ENCODE data around the gene PTPN18. TPM values are rescaled to one million over a fixed set of nuclear protein-coding genes. Genes with fewer than 3 reads are reported as not detected.
A peak's percentile ranks its signal among the peaks of the same experiment; 100 is the strongest.

The PTPN18 gene
- total RNA-seq, 4 donors from 2014 or later: 39.8 to 72.6 (median 54.8) TPM

GRCh38 chr2:130376433-130377293, 20.8 kb downstream of the PTPN18 start:
- DNase-seq (ENCODE audit: low spot score in 2 of 2): no peak
- TF ChIP-seq CTCF (IDR thresholded peaks at IDR 0.05) (no peak), POLR2A (IDR thresholded peaks at IDR 0.05) (no peak), EP300 (IDR thresholded peaks at IDR 0.05) (no peak)
- H3K36me3 ChIP-seq: peaks cover 0 to 40% (median 0%) of the 10 kb centered on the region in 3 donors
- no peaks in the 10 kb centered on the region for H3K27me3 ChIP-seq
- H3K9me3 ChIP-seq: no peaks in the 10 kb centered on the region
- H3K4me1 ChIP-seq: peaks cover 0 to 30% (median 5%) of the 10 kb centered on the region in 4 donors
- H3K27ac ChIP-seq: no peak overlapping the region
- 68 to 70% methylated on average over 11 of the region's 11 CpGs for WGBS, 2 donors
- H3K4me3 ChIP-seq: no peak overlapping the region

- Histone ChIP-seq H3K36me3 (peaks cover 0 to 45% (median 0%) of the 10 kb centered on the region in 3 donors), H3K4me1 (peaks cover 0 to 26% (median 5%) of the 10 kb centered on the region in 4 donors), H3K27ac (peak overlapping the region in 1 of 4 donors; percentile 29), H3K9me3 (no peaks in the 10 kb centered on the region), H3K4me3 (no peak overlapping the region), H3K27me3 (no peaks in the 10 kb centered on the region)
- TF ChIP-seq EP300 (IDR thresholded peaks at IDR 0.05): no peak
- no peak for TF ChIP-seq POLR2A (IDR thresholded peaks at IDR 0.05)
- TF ChIP-seq CTCF (IDR thresholded peaks at IDR 0.05): no peak
- DNase-seq (ENCODE audit: low spot score in 2 of 2): no peak
- WGBS, 2 donors: 82 to 87% methylated on average over 5 of the region's 5 CpGs
Measured at GRCh38 chr2:130377491-130377890, 21.6 kb downstream of the PTPN18 start.

GRCh38 chr2:130378206-130378897, 22.5 kb downstream of the PTPN18 start:
- Histone ChIP-seq H3K27ac (no peak overlapping the region), H3K27me3 (no peaks in the 10 kb centered on the region), H3K4me1 (peaks cover 0 to 19% (median 5%) of the 10 kb centered on the region in 4 donors), H3K9me3 (no peaks in the 10 kb centered on the region), H3K4me3 (no peak overlapping the region), H3K36me3 (peaks cover 0 to 46% (median 0%) of the 10 kb centered on the region in 3 donors)
- 82 to 93% methylated on average over 3 of the region's 3 CpGs for WGBS, 2 donors
- no peak for DNase-seq (ENCODE audit: low spot score in 2 of 2)
- TF ChIP-seq CTCF (IDR thresholded peaks at IDR 0.05): no peak

GRCh38 chr2:130378898-130379214, 23.0 kb downstream of the PTPN18 start:
- Histone ChIP-seq H3K36me3 (peaks cover 0 to 46% (median 0%) of the 10 kb centered on the region in 3 donors), H3K9me3 (no peaks in the 10 kb centered on the region), H3K27me3 (no peaks in the 10 kb centered on the region), H3K27ac (no peak overlapping the region), H3K4me1 (peaks cover 0 to 13% (median 3%) of the 10 kb centered on the region in 4 donors), H3K4me3 (no peak overlapping the region)
- no peak for DNase-seq (ENCODE audit: low spot score in 2 of 2)
- TF ChIP-seq EP300 (IDR thresholded peaks at IDR 0.05) (no peak), POLR2A (IDR thresholded peaks at IDR 0.05) (no peak), CTCF (IDR thresholded peaks at IDR 0.05) (no peak)
- 72 to 78% methylated on average over 3 of the region's 3 CpGs for WGBS, 2 donors
